ENCODE measurements around the gene LRRC7. TPM values are rescaled to one million over a fixed set of nuclear protein-coding genes. Genes with fewer than 3 reads are reported as not detected.

LRRC7 gene
- total and polyA plus RNA-seq, 2 experiments from 2014 or later: 1.2 TPM; not detected in 1

- Mint-ChIP-seq H3K27me3 (ENCODE audit: insufficient read depth, low read depth, poor library complexity) (no peaks in the 10 kb centered on the region), H3K9me3 (peaks cover 15% of the 10 kb centered on the region), H3K4me3 (no peak overlapping the region), H3K4me1 (peaks cover 5% of the 10 kb centered on the region), H3K36me3 (ENCODE audit: low read depth) (peaks cover 13% of the 10 kb centered on the region; the same call in 2 of the 3 replicates), H3K27ac (peak overlapping the region; percentile 33)
- Histone ChIP-seq H3K4me1 (ENCODE audit: insufficient read depth) (no peaks in the 10 kb centered on the region; the same call in 1 of the 2 replicates), H2AFZ (0 out of 2 replicates have a peak overlapping the region, but pooled peaks have one; percentile 8), H4K20me1 (replicated peaks; ENCODE audit: insufficient read depth) (no peaks in the 10 kb centered on the region), H3K36me3 (ENCODE audit: insufficient read depth) (no peaks in the 10 kb centered on the region), H3K27me3 (ENCODE audit: insufficient read depth) (no peaks in the 10 kb centered on the region), H3K4me2 (no peak overlapping the region), H3K4me3 (no peak overlapping the region), H3F3A (replicated peaks; ENCODE audit: low read depth) (no peaks in the 10 kb centered on the region), H3K79me2 (replicated peaks; ENCODE audit: insufficient read depth) (no peaks in the 10 kb centered on the region), H3K9me2 (ENCODE audit: insufficient read depth) (no peaks in the 10 kb centered on the region; the same call in 1 of the 2 replicates), H3K27ac (ENCODE audit: low read depth) (peak overlapping the region; percentile 21; the same call in 1 of the 2 replicates)
- TF ChIP-seq REST (IDR thresholded peaks at IDR 0.05; ENCODE audit: unreplicated experiment) (no peak), CTCF (conservative IDR thresholded peaks at IDR 0.05; ENCODE audit: low read depth in 2 of 2) (no peak), NANOG (IDR thresholded peaks at IDR 0.05; ENCODE audit: borderline replicate concordance) (no peak), ZNF331 (CRISPR knock-in tag; IDR thresholded peaks at IDR 0.05; ENCODE audit: low read depth) (no peak)
- DNase-seq (ENCODE audit: low spot score) (no peak), ATAC-seq (no peak)
These were observed 347.4 kb downstream of the LRRC7 start for GRCh38 chr1:69914976-69915765.

GRCh38 chr1:69919129-69919921 is 351.6 kb downstream of the LRRC7 start:
- Mint-ChIP-seq H3K27ac (no peak overlapping the region), H3K4me3 (no peak overlapping the region), H3K9me3 (no peaks in the 10 kb centered on the region), H3K27me3 (ENCODE audit: insufficient read depth, low read depth, poor library complexity) (no peaks in the 10 kb centered on the region), H3K36me3 (ENCODE audit: low read depth) (no peaks in the 10 kb centered on the region), H3K4me1 (peaks cover 5% of the 10 kb centered on the region)
- DNase-seq (ENCODE audit: low spot score): peak; percentile 11
- no peak overlapping the region for H3K27ac ChIP-seq (ENCODE audit: low read depth)
- no peaks in the 10 kb centered on the region for H3K9me2 ChIP-seq (ENCODE audit: insufficient read depth)
- no peaks in the 10 kb centered on the region for H3K79me2 ChIP-seq (replicated peaks; ENCODE audit: insufficient read depth)
- H3K4me2 ChIP-seq: no peak overlapping the region
- TF ChIP-seq STAT1 (IDR thresholded peaks at IDR 0.05; ENCODE audit: unreplicated experiment): no peak
- H3K4me1 ChIP-seq (ENCODE audit: insufficient read depth): no peaks in the 10 kb centered on the region; the same call in 1 of the 2 replicates
- H4K20me1 ChIP-seq (replicated peaks; ENCODE audit: insufficient read depth): no peaks in the 10 kb centered on the region
- no peaks in the 10 kb centered on the region for H3K36me3 ChIP-seq (ENCODE audit: insufficient read depth)
- H2AFZ ChIP-seq: no peak overlapping the region
- H3K27me3 ChIP-seq (ENCODE audit: insufficient read depth): no peaks in the 10 kb centered on the region
- no peak for ATAC-seq
- no peaks in the 10 kb centered on the region for H3F3A ChIP-seq (replicated peaks; ENCODE audit: low read depth)
- no peak overlapping the region for H3K4me3 ChIP-seq
